ENCODE measurements around the gene FBXL5.

FBXL5 gene

DNA sequence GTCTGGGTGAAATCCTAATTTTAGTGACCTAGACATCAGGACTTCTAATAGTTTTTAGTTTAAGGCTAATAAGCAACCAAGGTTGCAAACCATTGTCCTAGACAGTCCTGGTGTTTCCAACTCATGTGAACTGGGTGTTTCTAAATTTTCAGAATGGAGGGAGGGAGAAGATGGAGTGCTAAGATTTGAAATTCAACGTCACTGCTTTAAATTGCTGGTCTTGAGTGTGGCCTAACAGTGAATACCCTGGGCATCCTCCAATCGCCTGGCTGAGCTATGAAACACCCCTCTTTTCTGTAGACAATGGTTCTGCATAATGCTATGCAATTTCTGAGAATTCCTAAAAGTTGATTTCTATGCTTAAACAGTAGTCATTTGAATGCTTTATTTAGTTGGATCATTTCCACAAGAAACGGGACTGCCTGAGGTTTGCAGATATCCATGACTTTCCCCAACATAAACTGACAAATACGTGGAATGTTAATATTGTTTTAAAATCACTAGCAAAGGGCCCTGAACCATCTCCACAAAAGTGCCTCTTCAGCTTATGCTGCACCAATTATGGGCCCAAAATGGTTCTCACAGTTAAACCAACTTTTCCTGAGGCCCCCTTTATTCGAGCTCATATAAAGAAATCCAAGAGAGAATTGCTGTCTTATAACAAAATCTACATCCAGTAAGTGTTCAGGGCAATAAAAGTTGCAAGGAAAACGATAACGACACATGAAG lies 1.1 kb downstream of the FBXL5 start:
- H3K27me3 ChIP-seq (ENCODE audit: control insufficient read depth in 3 of 3, insufficient read depth in 3 of 3, low read depth in 1 of 3, low read length in 3 of 3) = no peaks in the 10 kb centered on the region
- DNase-seq (ENCODE audit: low spot score) = peak; percentile 8

DNA sequence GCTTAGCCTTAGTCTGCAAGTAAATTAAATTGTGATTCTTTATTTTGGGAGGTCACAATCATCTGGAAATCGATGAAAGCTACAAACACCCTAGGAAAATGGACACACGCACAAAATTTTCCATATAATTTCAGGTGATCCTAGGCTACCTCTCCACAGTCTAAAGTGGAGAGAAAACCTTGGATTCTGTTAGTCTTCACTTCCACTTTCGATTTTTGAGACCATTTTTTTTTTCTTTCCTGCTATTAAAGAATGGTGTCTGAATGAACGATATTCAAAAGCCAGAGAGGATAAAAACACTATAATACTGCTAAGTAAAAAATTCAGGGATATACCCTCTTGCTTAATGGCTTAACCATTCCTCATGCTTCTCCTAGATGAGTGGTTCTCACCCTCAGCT lies 1.7 kb downstream of the FBXL5 start:
- Histone ChIP-seq H3K27ac (replicated peaks; ENCODE audit: low read length) (no peak overlapping the region), H3K9ac (ENCODE audit: low read depth, low read length, poor library complexity) (no peak overlapping the region), H2AK5ac (ENCODE audit: low read depth, low read length) (no peak overlapping the region), H2BK5ac (ENCODE audit: low read length) (no peak overlapping the region), H4K8ac (ENCODE audit: low read depth, low read length) (no peak overlapping the region), H3K4me1 (ENCODE audit: control insufficient read depth in 2 of 2, insufficient read depth in 1 of 2, low read depth in 1 of 2, low read length in 2 of 2) (peaks cover 6% of the 10 kb centered on the region in 2 donors), H3K4ac (ENCODE audit: low read length) (no peak overlapping the region), H4K91ac (ENCODE audit: low read depth, low read length, poor library complexity) (no peak overlapping the region), H3K23ac (ENCODE audit: low read depth, low read length, poor library complexity) (no peak overlapping the region), H3K4me3 (ENCODE audit: low read length in 2 of 2) (peak overlapping the region in 1 of 2 donors; percentile 88), H3K4me2 (ENCODE audit: insufficient read depth, low read length, poor library complexity, severe bottlenecking) (no peak overlapping the region), H3K36me3 (replicated peaks in 1 of 2; ENCODE audit: control insufficient read depth in 2 of 2, insufficient read depth in 2 of 2, low read length in 2 of 2) (peaks cover 0 to 28% of the 10 kb centered on the region in 2 donors), H2BK15ac (ENCODE audit: low read length) (no peak overlapping the region), H2BK12ac (ENCODE audit: low read length) (no peak overlapping the region), H3K18ac (ENCODE audit: low read length) (no peak overlapping the region), H3K79me1 (ENCODE audit: low read depth, low read length) (peaks cover 5% of the 10 kb centered on the region), H2AFZ (ENCODE audit: low read length) (no peak overlapping the region), H3K14ac (ENCODE audit: low read length) (no peak overlapping the region), H3K27me3 (ENCODE audit: control insufficient read depth in 3 of 3, insufficient read depth in 3 of 3, low read depth in 1 of 3, low read length in 3 of 3) (no peaks in the 10 kb centered on the region), H2BK120ac (ENCODE audit: low read depth, low read length) (no peak overlapping the region), H3K9me3 (replicated peaks in 1 of 2; ENCODE audit: control insufficient read depth in 2 of 2, insufficient read depth in 1 of 2, low read depth in 1 of 2, low read length in 2 of 2) (no peaks in the 10 kb centered on the region)
- DNase-seq (ENCODE audit: low spot score) = no peak
- WGBS, 2 donors (ENCODE audit: extremely low coverage in 2 of 2, insufficient read length in 2 of 2, insufficient replicate concordance in 1 of 2) = no CpG with 5 or more reads among the region's 4 CpGs

More for the DNA sequence above, 1.1 kb downstream of the FBXL5 start:
- H3K27ac ChIP-seq (replicated peaks; ENCODE audit: low read length) = peak overlapping the region; percentile 95
- H3K9ac ChIP-seq (ENCODE audit: low read depth, low read length, poor library complexity) = no peak overlapping the region
- H2AK5ac ChIP-seq (ENCODE audit: low read depth, low read length) = no peak overlapping the region
- H3K18ac ChIP-seq (ENCODE audit: low read length) = no peak overlapping the region
- peaks cover 5% of the 10 kb centered on the region for H3K79me1 ChIP-seq (ENCODE audit: low read depth, low read length)
- WGBS, 2 donors (ENCODE audit: extremely low coverage in 2 of 2, insufficient read length in 2 of 2, insufficient replicate concordance in 1 of 2) = no CpG with 5 or more reads among the region's 7 CpGs
- H2BK120ac ChIP-seq (ENCODE audit: low read depth, low read length) = no peak overlapping the region
- no peak overlapping the region for H4K91ac ChIP-seq (ENCODE audit: low read depth, low read length, poor library complexity)
- peak overlapping the region; percentile 72 for H3K4me2 ChIP-seq (ENCODE audit: insufficient read depth, low read length, poor library complexity, severe bottlenecking)
- no peak overlapping the region for H2BK12ac ChIP-seq (ENCODE audit: low read length)
- peak overlapping the region; percentile 88 for H3K4me3 ChIP-seq (ENCODE audit: low read length in 2 of 2)
- no peak overlapping the region for H3K14ac ChIP-seq (ENCODE audit: low read length)
- H3K36me3 ChIP-seq (replicated peaks in 1 of 2; ENCODE audit: control insufficient read depth in 2 of 2, insufficient read depth in 2 of 2, low read length in 2 of 2) = peaks cover 0 to 32% of the 10 kb centered on the region in 2 donors
- no peak overlapping the region for H2BK5ac ChIP-seq (ENCODE audit: low read length)
- H3K23ac ChIP-seq (ENCODE audit: low read depth, low read length, poor library complexity) = no peak overlapping the region
- H2AFZ ChIP-seq (ENCODE audit: low read length) = peak overlapping the region; percentile 92
- H4K8ac ChIP-seq (ENCODE audit: low read depth, low read length) = no peak overlapping the region
- H3K4ac ChIP-seq (ENCODE audit: low read length) = no peak overlapping the region
- no peak overlapping the region for H2BK15ac ChIP-seq (ENCODE audit: low read length)
- H3K4me1 ChIP-seq (ENCODE audit: control insufficient read depth in 2 of 2, insufficient read depth in 1 of 2, low read depth in 1 of 2, low read length in 2 of 2) = peaks cover 6% of the 10 kb centered on the region in 2 donors
- H3K9me3 ChIP-seq (replicated peaks in 1 of 2; ENCODE audit: control insufficient read depth in 2 of 2, insufficient read depth in 1 of 2, low read depth in 1 of 2, low read length in 2 of 2) = no peaks in the 10 kb centered on the region

DNA sequence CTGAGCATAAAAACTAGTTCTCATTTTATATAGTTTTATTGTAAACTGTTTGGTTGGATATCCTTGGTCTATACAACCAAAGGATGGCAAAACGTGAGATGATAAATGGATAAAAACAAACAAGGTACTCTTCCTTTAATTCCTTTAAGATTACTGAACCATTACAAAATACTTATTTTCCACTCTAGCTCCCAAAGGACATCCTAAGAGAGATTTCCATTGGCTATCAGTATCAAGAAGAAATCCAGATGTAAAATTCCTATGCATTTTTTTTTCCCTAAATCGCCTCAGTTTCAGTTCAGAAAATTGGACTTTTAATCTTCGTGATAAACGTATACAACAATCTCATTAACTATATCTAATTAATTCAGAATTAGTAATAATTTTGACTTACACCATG lies 2.3 kb downstream of the FBXL5 start:
- H3K14ac ChIP-seq (ENCODE audit: low read length) = no peak overlapping the region
- H3K4ac ChIP-seq (ENCODE audit: low read length) = no peak overlapping the region
- peak overlapping the region in 1 of 2 donors; percentile 88 for H3K4me3 ChIP-seq (ENCODE audit: low read length in 2 of 2)
- H2BK15ac ChIP-seq (ENCODE audit: low read length) = no peak overlapping the region
- no peak overlapping the region for H3K18ac ChIP-seq (ENCODE audit: low read length)
- H3K27ac ChIP-seq (replicated peaks; ENCODE audit: low read length) = no peak overlapping the region
- DNase-seq (ENCODE audit: low spot score) = no peak
- no peak overlapping the region for H3K9ac ChIP-seq (ENCODE audit: low read depth, low read length, poor library complexity)
- H3K4me2 ChIP-seq (ENCODE audit: insufficient read depth, low read length, poor library complexity, severe bottlenecking) = no peak overlapping the region
- H4K91ac ChIP-seq (ENCODE audit: low read depth, low read length, poor library complexity) = no peak overlapping the region
- H3K36me3 ChIP-seq (replicated peaks in 1 of 2; ENCODE audit: control insufficient read depth in 2 of 2, insufficient read depth in 2 of 2, low read length in 2 of 2) = peaks cover 0 to 23% of the 10 kb centered on the region in 2 donors
- H3K9me3 ChIP-seq (replicated peaks in 1 of 2; ENCODE audit: control insufficient read depth in 2 of 2, insufficient read depth in 1 of 2, low read depth in 1 of 2, low read length in 2 of 2) = no peaks in the 10 kb centered on the region
- no peak overlapping the region for H4K8ac ChIP-seq (ENCODE audit: low read depth, low read length)
- no peak overlapping the region for H2BK5ac ChIP-seq (ENCODE audit: low read length)
- H2BK12ac ChIP-seq (ENCODE audit: low read length) = no peak overlapping the region
- no peaks in the 10 kb centered on the region for H3K27me3 ChIP-seq (ENCODE audit: control insufficient read depth in 3 of 3, insufficient read depth in 3 of 3, low read depth in 1 of 3, low read length in 3 of 3)
- no peak overlapping the region for H3K23ac ChIP-seq (ENCODE audit: low read depth, low read length, poor library complexity)
- peaks cover 6% of the 10 kb centered on the region in 2 donors for H3K4me1 ChIP-seq (ENCODE audit: control insufficient read depth in 2 of 2, insufficient read depth in 1 of 2, low read depth in 1 of 2, low read length in 2 of 2)
- no peak overlapping the region for H2AFZ ChIP-seq (ENCODE audit: low read length)
- H3K79me1 ChIP-seq (ENCODE audit: low read depth, low read length) = peaks cover 5% of the 10 kb centered on the region
- H2BK120ac ChIP-seq (ENCODE audit: low read depth, low read length) = no peak overlapping the region
- no peak overlapping the region for H2AK5ac ChIP-seq (ENCODE audit: low read depth, low read length)
- no CpG with 5 or more reads among the region's 4 CpGs for WGBS, 2 donors (ENCODE audit: extremely low coverage in 2 of 2, insufficient read length in 2 of 2, insufficient replicate concordance in 1 of 2)

GRCh38 chr4:15652191-15652590 lies 3.0 kb downstream of the FBXL5 start:
- H3K4me1 ChIP-seq (ENCODE audit: control insufficient read depth in 2 of 2, insufficient read depth in 1 of 2, low read depth in 1 of 2, low read length in 2 of 2) = peaks cover 6% of the 10 kb centered on the region in 2 donors
- DNase-seq (ENCODE audit: low spot score) = no peak
- H3K4me2 ChIP-seq (ENCODE audit: insufficient read depth, low read length, poor library complexity, severe bottlenecking) = no peak overlapping the region
- H3K23ac ChIP-seq (ENCODE audit: low read depth, low read length, poor library complexity) = no peak overlapping the region
- no peak overlapping the region for H2AFZ ChIP-seq (ENCODE audit: low read length)
- H3K27me3 ChIP-seq (ENCODE audit: control insufficient read depth in 3 of 3, insufficient read depth in 3 of 3, low read depth in 1 of 3, low read length in 3 of 3) = no peaks in the 10 kb centered on the region
- no peak overlapping the region for H2BK15ac ChIP-seq (ENCODE audit: low read length)
- no peak overlapping the region for H3K18ac ChIP-seq (ENCODE audit: low read length)
- no CpG with 5 or more reads among the region's 1 CpG for WGBS, 2 donors (ENCODE audit: extremely low coverage in 2 of 2, insufficient read length in 2 of 2, insufficient replicate concordance in 1 of 2)
- H3K4me3 ChIP-seq (ENCODE audit: low read length in 2 of 2) = no peak overlapping the region
- no peak overlapping the region for H2BK5ac ChIP-seq (ENCODE audit: low read length)
- H3K9me3 ChIP-seq (replicated peaks in 1 of 2; ENCODE audit: control insufficient read depth in 2 of 2, insufficient read depth in 1 of 2, low read depth in 1 of 2, low read length in 2 of 2) = no peaks in the 10 kb centered on the region
- no peak overlapping the region for H2BK120ac ChIP-seq (ENCODE audit: low read depth, low read length)
- no peak overlapping the region for H2AK5ac ChIP-seq (ENCODE audit: low read depth, low read length)
- H4K91ac ChIP-seq (ENCODE audit: low read depth, low read length, poor library complexity) = no peak overlapping the region
- H3K79me1 ChIP-seq (ENCODE audit: low read depth, low read length) = peaks cover 5% of the 10 kb centered on the region
- no peak overlapping the region for H3K14ac ChIP-seq (ENCODE audit: low read length)
- no peak overlapping the region for H2BK12ac ChIP-seq (ENCODE audit: low read length)
- H4K8ac ChIP-seq (ENCODE audit: low read depth, low read length) = no peak overlapping the region
- no peak overlapping the region for H3K4ac ChIP-seq (ENCODE audit: low read length)
- peaks cover 0 to 20% of the 10 kb centered on the region in 2 donors for H3K36me3 ChIP-seq (replicated peaks in 1 of 2; ENCODE audit: control insufficient read depth in 2 of 2, insufficient read depth in 2 of 2, low read length in 2 of 2)
- no peak overlapping the region for H3K27ac ChIP-seq (replicated peaks; ENCODE audit: low read length)
- no peak overlapping the region for H3K9ac ChIP-seq (ENCODE audit: low read depth, low read length, poor library complexity)
